ENCODE results near the gene SMS.
"Not testable (repeated sequence)": the region's sequence is repeated elsewhere in the genome, so short reads cannot be mapped to it uniquely, and the experiment has no call there.

GRCh38 chrX:21953195-21953830 is 12.8 kb downstream of the SMS start:
- not testable (repeated sequence) for TF ChIP-seq POLR2A, EP300 (IDR thresholded peaks at IDR 0.05)
- TF ChIP-seq, protein P1, sequence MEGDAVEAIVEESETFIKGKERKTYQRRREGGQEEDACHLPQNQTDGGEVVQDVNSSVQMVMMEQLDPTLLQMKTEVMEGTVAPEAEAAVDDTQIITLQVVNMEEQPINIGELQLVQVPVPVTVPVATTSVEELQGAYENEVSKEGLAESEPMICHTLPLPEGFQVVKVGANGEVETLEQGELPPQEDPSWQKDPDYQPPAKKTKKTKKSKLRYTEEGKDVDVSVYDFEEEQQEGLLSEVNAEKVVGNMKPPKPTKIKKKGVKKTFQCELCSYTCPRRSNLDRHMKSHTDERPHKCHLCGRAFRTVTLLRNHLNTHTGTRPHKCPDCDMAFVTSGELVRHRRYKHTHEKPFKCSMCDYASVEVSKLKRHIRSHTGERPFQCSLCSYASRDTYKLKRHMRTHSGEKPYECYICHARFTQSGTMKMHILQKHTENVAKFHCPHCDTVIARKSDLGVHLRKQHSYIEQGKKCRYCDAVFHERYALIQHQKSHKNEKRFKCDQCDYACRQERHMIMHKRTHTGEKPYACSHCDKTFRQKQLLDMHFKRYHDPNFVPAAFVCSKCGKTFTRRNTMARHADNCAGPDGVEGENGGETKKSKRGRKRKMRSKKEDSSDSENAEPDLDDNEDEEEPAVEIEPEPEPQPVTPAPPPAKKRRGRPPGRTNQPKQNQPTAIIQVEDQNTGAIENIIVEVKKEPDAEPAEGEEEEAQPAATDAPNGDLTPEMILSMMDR (IDR thresholded peaks at IDR 0.05): not testable (repeated sequence)
